B cell (primary cell): ENCODE measurements around the gene PEDS1. TPM values are rescaled to one million over a fixed set of nuclear protein-coding genes. Genes with fewer than 3 reads are reported as not detected.

ENCODE experiments used
- ATAC-seq: fragments of 200-7000 bp; cut with Tn5 transposase; one replicate; pipeline ENCODE4 v1.10.0; 2021; ENCODE audit warnings: low read depth, mild to moderate bottlenecking, moderate number of reproducible peaks, moderate library complexity
- CTCF ChIA-PET: fragments of 350-600 bp; sonication (Branson Sonifier 250); formaldehyde crosslinking; loops from one replicate; lab custom pipeline; 2021; ENCODE audit warnings: antibody characterized with exemption, inconsistent platforms; lab: Charles Lee
- POLR2A ChIA-PET: fragments of 350-600 bp; sonication (Branson Sonifier 250); formaldehyde crosslinking; loops from one replicate; lab custom pipeline; 2021; ENCODE audit warnings: antibody characterized with exemption; lab: Charles Lee
- DNase-seq: peaks from one replicate; pipeline ENCODE4 v3.0.0; 2013
- H2AFZ ChIP-seq: 2 replicates; pipeline ENCODE4 v1.6.1; 2012; ENCODE audit warnings: mild to moderate bottlenecking, low read depth, low read length; ENCODE audit not compliant: insufficient read depth, poor library complexity, severe bottlenecking
- H3K27ac ChIP-seq, 2 donors: 1 replicate in 1 of 2; 2 replicates in 1 of 2; pipeline ENCODE4 v1.5.1; 2012 to 2013; ENCODE audit warnings: low read length in 2 of 2, mild to moderate bottlenecking in 2 of 2, moderate library complexity in 1 of 2
- H3K27me3 ChIP-seq, 4 experiments: fragments of 200-600 bp in 1 of 4; sonication (generic) in 1 of 4; replicated peaks in 1 of 4; 1 replicate in 2 of 4; 2 replicates in 2 of 4; pipeline versions ENCODE4 v1.6.1 to v1.7.0; 2013 to 2016; ENCODE audit warnings: low read length in 3 of 4, mild to moderate bottlenecking in 2 of 4, mixed read lengths in 1 of 4, moderate library complexity in 1 of 4; ENCODE audit not compliant: insufficient read depth in 4 of 4, control insufficient read depth in 3 of 4; ENCODE audit errors: control extremely low read depth in 1 of 4
- H3K36me3 ChIP-seq, 2 experiments: replicated peaks in 1 of 2; 1 replicate in 1 of 2; 2 replicates in 1 of 2; pipeline versions ENCODE4 v1.6.1 to v1.7.1; 2013; ENCODE audit warnings: low read length in 1 of 2; ENCODE audit not compliant: insufficient read depth in 2 of 2, control insufficient read depth in 1 of 2; ENCODE audit errors: control extremely low read depth in 1 of 2, extremely low read depth in 1 of 2
- H3K4me1 ChIP-seq, 2 donors: fragments of 200-600 bp in 1 of 2; sonication (generic) in 1 of 2; 1 replicate in 1 of 2; 2 replicates in 1 of 2; pipeline versions ENCODE4 v1.5.1 to v1.6.1; 2013 to 2017; ENCODE audit warnings: low read length in 2 of 2; ENCODE audit not compliant: control insufficient read depth in 2 of 2, insufficient read depth in 2 of 2
- H3K4me2 ChIP-seq: replicated peaks from 2 replicates; pipeline ENCODE3; 2012; ENCODE audit warnings: mild to moderate bottlenecking, low read depth, low read length; ENCODE audit not compliant: poor library complexity, severe bottlenecking
- H3K4me3 ChIP-seq, 5 experiments: fragments of 200-600 bp in 1 of 5; sonication (generic) in 1 of 5; 1 replicate in 3 of 5; 2 replicates in 2 of 5; pipeline versions ENCODE4 v1.5.1 to v1.7.0; 2011 to 2016; ENCODE audit warnings: low read length in 4 of 5, mild to moderate bottlenecking in 4 of 5, low read depth in 2 of 5, control low read depth in 1 of 5, moderate library complexity in 1 of 5; ENCODE audit not compliant: insufficient read depth in 1 of 5; ENCODE audit errors: control extremely low read depth in 1 of 5, extremely low read depth in 1 of 5
- H3K79me2 ChIP-seq: fragments of 200-600 bp; sonication (generic); one replicate; pipeline ENCODE4 v1.6.0; 2016; ENCODE audit warnings: low read length; ENCODE audit not compliant: control insufficient read depth, insufficient read depth
- H3K9ac ChIP-seq: fragments of 200-600 bp; sonication (generic); 2 replicates; pipeline ENCODE4 v1.6.1; 2017; ENCODE audit warnings: mild to moderate bottlenecking, low read length, moderate library complexity
- H3K9me3 ChIP-seq, 3 donors: one replicate each; pipeline versions ENCODE4 v1.6.1 to v1.7.1; 2013; ENCODE audit warnings: low read length in 2 of 3; ENCODE audit not compliant: control insufficient read depth in 2 of 3, insufficient read depth in 1 of 3; ENCODE audit errors: control extremely low read depth in 1 of 3
- H4K20me1 ChIP-seq: 2 replicates; pipeline ENCODE4 v1.6.0; 2012; ENCODE audit warnings: mild to moderate bottlenecking, low read length; ENCODE audit not compliant: insufficient read depth, control insufficient read depth, poor library complexity, severe bottlenecking
- H3K27ac Mint-ChIP-seq: one replicate; pipeline ENCODE4 v1.8.0; 2021; ENCODE audit warnings: mixed read lengths
- H3K27me3 Mint-ChIP-seq: one replicate; pipeline ENCODE4 v1.8.0; 2021; ENCODE audit warnings: mixed read lengths
- H3K4me1 Mint-ChIP-seq: one replicate; pipeline ENCODE4 v1.8.0; 2021; ENCODE audit warnings: mixed read lengths
- H3K4me3 Mint-ChIP-seq: one replicate; pipeline ENCODE4 v1.8.0; 2021; ENCODE audit warnings: mixed read lengths
- H3K9me3 Mint-ChIP-seq: one replicate; pipeline ENCODE4 v1.8.0; 2022; ENCODE audit warnings: mixed read lengths; ENCODE audit not compliant: insufficient read depth
- CTCF ChIP-seq: fragments of 200-600 bp; IDR thresholded peaks from one replicate; pipeline ENCODE4 v1.8.0; 2022; ENCODE audit warnings: antibody characterized with exemption, mild to moderate bottlenecking
- EZH2 ChIP-seq: IDR thresholded peaks from 2 replicates; pipeline ENCODE4 v1.6.1; 2012; ENCODE audit warnings: borderline replicate concordance, low read depth, mild to moderate bottlenecking, moderate library complexity, low read length; ENCODE audit not compliant: insufficient read depth, poor library complexity, severe bottlenecking
- WGBS: methylation state at CpG from one replicate; pipeline ENCODE4 v1.1.5; 2013; ENCODE audit warnings: missing lambda C conversion rate; ENCODE audit not compliant: insufficient coverage; 5-methylcytosine and 5-hydroxymethylcytosine counted together
- intact Hi-C: fragments of 100-400 bp; cut with micrococcal nuclease; formaldehyde crosslinking; loops from one replicate; pipeline ENCODE4 v1.10.0; 2022
- polyA plus RNA-seq: library from polyadenylated mRNA; depleted of rRNA; stranded (reverse); fragments of >200 nt; gene quantifications from 2 replicates; pipeline ENCODE4 v1.2.3, GENCODE V29; 2012
- total RNA-seq, 2 donors: library from RNA; stranded (reverse); fragments of 120-200 nt in 1 of 2; gene quantifications; 1 replicate in 1 of 2; 2 replicates in 1 of 2; pipeline versions ENCODE4 v1.2.3 to v1.2.4, GENCODE V29; 2013 to 2022

Gene PEDS1
- total and polyA plus RNA-seq, 2 donors (not counting 1 experiment from before 2014, with no cell fraction given) = 11.2 to 38.7 TPM

DNA sequence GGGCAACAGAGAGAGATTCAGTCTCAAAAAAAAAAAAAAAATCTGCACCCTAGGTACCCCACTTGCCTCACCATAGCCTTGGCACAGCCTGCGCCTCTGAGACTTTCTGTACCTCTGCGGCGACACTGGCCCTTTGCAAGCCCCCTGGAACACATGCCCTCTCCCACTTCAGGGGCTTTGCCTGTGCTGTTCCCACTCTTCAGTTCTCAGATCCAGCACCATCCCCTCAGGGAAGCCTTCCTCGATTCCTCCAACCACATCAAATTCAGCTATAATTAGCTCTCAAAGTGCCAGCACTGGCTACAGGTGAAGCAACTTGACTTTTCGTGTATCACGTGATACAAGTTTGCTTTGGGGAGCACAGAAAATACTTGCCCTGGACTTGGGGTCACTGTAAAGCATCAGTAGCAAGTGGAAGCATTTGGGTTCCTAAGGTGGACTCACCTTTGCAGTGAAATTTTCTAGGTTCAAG, 38.4 kb downstream of the PEDS1 start:
- Histone ChIP-seq H4K20me1 (peaks cover 27% of the 10 kb centered on the region), H2AFZ (peak overlapping the region; percentile 75), H3K27me3 (no peaks in the 10 kb centered on the region), H3K9me3 (no peaks in the 10 kb centered on the region), H3K36me3 (peaks cover 0 to 3% of the 10 kb centered on the region in 2 experiments), H3K4me1 (peaks cover 46 to 47% of the 10 kb centered on the region in 2 donors), H3K4me3 (peak overlapping the region; percentile 54 to 78 (median 64)), H3K9ac (peak overlapping the region; percentile 67), H3K4me2 (peak overlapping the region; percentile 80), H3K79me2 (peaks cover 55% of the 10 kb centered on the region), H3K27ac (peak overlapping the region in 1 of 2 donors; percentile 53)
- ChIA-PET CTCF (interaction anchor here (0.7 to 20.7 kb wide), 7 partner anchors 30 to 831 kb away, joined by 3 to 297 read pairs (median 8); partner anchors contain the start of gene PEDS1), POLR2A (interaction anchor here (0.6 to 1.6 kb wide), 3 partner anchors 38 to 678 kb away, joined by 7 to 10 read pairs (median 8); partner anchors contain the start of gene PEDS1)
- Mint-ChIP-seq H3K27me3 (no peaks in the 10 kb centered on the region), H3K4me1 (peaks cover 63% of the 10 kb centered on the region), H3K27ac (peak overlapping the region; percentile 56), H3K9me3 (no peaks in the 10 kb centered on the region), H3K4me3 (peak overlapping the region; percentile 85)
- 70% methylated on average over 6 of the region's 6 CpGs for WGBS
- no peak for TF ChIP-seq CTCF
- no peak for TF ChIP-seq EZH2
- intact Hi-C loops = loop anchor here (1.0 to 5.0 kb wide), 2 partner anchors 179 to 817 kb away; partner anchors contain the start of genes ADNP and RNF114
- ATAC-seq = no peak
- no peak for DNase-seq
